CD4-positive, alpha-beta T cell treated with Interleukin-6 for 4 hours (primary cell): ENCODE measurements around the gene LENEP.

Source experiments
- DNase-seq: peaks from one replicate; pipeline ENCODE4 v3.0.0-alpha.2; 2020; ENCODE audit warnings: mixed read lengths

Gene LENEP

DNA sequence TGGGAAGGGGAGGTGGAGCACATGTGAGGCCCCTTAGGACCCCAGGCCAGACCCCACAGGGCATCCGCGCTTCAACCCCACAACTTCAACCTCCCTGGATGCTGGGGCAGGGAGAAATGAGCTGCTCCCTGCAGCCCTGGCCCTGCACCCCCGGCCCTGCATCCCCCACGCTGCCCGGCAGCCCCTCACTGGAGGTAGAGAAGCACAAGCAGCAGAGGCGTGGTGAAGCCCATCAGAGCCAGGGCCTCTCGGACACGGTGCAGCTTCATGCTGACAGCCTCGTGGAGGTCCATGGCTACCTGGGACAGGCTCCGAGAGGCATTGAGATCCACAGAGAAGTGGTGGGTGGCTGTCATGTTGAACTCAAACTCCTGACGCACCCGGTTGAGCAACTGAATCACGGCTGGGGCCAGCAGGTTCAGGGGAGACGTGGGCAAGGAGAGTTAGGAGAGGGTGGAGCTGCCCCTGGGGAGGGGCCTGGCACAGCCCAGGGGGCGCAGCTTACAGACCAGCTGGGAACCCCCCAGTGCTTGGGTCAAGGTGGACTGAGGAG is 36.9 kb downstream of the LENEP start:
- DNase-seq = no peak

- DNase-seq = no peak
Observed at GRCh38 chr1:155030899-155031298, 37.5 kb downstream of the LENEP start.

- DNase-seq = no peak
Observed at GRCh38 chr1:155032886-155033285, 39.5 kb downstream of the LENEP start.

DNA sequence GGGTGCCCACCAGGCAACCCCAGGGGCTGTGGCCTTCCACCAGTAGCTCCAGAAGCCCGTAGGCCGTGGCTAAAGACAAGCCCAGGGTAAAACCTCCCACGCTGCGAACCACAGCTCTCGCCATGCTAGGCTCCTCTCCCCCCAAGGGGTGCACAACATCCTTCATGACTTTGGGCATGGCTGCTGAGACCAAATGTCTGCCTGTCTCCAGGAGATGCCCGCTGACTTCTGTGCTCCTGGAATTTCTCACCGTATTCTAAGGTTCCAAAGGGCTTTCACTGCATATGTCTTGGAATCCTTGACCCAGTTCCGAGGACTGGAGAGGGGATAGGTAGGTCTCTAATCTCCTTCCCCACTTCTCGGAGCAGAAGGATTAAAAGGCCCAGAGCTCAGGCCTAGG is 40.1 kb downstream of the LENEP start, which contains the start of the genes DCST1 and DCST2:
DCST1 (plus strand) TSS at position 301 of the 400 bp plus-strand sequence. CDS start 213 bp downstream, outside the sequence.
DCST2 (minus strand) TSS at position 258 of the 400 bp plus-strand sequence; CDS start at position 178, 80 bp downstream.
- DNase-seq = no peak

GRCh38 chr1:155034318-155035208 is 41.2 kb downstream of the LENEP start:
- no peak for DNase-seq

DNA sequence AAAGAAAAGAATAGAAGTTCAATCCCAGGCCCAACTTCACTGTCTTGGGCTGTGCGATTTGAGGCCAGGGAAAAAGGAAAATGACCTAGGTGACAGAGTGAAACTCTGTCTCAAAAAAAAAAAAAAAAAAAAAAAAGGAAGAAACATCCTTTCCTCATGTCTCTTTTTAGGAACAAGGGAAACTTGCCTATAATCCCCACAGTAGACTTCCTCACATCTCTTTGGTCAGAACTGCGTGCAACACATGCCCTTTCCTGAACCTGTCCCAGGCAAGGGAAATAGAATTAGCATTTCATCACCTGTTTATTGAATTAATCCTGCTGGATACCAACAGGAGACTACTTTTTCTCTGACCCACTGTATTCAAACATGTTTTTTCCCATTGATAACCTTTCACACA is 42.5 kb downstream of the LENEP start:
- DNase-seq = no peak

DNA sequence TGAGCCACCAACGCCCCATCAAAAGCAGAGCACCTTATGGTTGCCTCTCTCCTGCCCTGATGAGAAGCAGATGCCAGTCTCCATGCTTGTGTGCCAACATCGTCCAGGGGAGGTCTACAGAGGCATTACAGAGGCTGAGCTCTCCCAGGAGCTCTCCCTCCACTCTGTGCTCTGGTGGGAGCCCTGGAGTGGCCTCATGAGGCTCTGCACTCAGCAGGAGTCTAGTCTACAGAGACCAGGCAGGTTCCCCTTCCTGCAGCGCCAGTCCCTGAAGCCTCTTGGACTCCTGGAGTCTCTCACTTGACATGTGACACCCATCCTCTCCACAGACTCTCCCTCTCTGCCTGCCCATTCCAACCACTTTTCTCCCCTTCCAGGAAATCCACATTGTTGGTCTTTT is 43.7 kb downstream of the LENEP start:
- no peak for DNase-seq

- no peak for DNase-seq
Observed at GRCh38 chr1:155037851-155038441, 44.6 kb downstream of the LENEP start.

DNA sequence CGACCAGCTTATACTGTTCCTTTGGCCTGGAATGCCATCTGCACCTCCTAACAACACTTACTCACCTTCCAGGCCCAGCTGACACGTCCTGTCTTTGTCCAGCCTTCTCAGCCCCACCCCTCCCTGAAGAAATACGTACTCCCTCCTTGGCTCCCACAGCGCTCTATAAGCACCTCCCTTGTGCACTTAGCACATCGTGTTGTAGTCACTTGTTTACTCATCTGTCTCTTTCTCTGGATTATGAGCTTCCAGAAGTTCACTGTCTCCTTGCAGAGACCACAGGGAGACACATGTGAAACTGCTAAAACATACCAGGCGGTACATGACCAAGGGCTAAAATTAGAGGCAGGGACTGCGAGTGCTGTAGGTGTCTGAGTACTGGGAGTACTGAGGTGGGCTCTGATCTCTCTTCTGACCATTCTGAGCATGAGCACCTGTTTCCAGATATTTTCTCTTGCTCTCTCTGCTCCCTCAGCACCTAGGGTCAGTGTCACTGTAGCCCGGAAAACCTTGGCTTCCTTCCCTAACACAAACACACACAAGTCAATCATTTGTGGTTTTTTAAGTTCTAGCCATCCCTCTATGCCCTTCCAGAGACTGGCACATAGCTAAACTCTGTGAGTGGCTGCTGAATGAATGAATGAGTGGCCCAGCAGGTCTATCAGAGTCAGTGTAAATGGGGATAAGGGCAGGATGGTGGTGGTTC is 45.4 kb downstream of the LENEP start:
- DNase-seq = no peak

- no peak for DNase-seq
Observed at GRCh38 chr1:155039308-155039669, 45.9 kb downstream of the LENEP start.

DNA sequence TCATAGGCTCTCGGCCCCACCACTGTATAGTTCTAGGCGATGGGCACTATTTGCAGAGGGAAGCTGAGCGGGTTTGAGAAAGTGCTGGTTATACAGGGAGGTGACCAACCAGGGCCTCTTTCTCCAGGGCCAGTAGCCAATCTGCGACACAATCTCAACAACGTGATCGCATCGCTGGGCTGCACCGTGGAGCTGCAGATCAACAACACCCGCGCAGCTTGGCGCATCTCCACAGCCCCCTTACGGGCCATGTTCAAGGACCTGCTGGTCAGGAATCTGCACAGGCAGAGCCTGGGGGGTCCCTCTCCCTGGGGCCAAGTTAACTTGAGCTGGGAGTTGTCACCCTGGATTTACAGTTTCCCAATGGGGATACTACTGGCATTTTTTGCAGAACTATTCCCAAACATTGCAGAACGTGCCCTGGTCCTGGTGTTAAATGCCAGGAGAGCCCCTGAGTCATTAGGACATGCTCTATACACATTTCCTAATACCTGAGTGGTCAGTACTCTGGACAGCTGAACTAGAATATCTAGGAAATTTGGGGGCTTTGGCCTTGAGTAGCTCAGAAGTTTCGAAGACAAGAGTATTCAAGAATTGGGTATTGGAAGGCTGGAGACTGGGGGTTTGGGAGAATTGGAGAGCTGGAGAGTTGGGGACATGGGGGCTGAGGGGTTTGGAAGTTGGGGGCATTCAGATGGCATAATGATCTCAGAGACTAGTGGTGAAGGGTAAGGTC is 47.1 kb downstream of the LENEP start:
- no peak for DNase-seq

DNA sequence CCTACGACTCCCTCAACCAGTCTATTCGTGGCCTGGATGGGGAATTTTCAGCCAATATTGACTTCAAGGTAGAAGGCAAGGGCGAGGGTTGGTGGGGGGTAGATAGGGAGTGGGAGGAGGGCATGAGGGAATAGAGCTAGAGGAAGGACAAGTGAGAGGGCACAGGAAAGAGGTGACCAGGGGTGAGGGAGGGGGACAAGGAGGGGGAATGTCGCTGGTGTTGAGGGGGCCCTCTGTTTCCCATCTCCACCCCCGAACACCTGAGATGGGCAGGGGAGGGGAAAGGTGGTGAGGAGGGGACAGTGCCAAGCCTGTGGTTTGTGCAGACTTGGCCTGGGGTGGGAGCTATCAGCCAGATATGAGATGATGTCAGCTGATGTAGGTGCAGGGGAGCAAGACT is 49.4 kb downstream of the LENEP start:
- DNase-seq = no peak

- DNase-seq = no peak
Observed at GRCh38 chr1:155043301-155043702, 49.9 kb downstream of the LENEP start.

GRCh38 chr1:155043793-155044192 is 50.4 kb downstream of the LENEP start:
- no peak for DNase-seq
